H9 (cell line): ENCODE results near the gene TRAIP. TPM values are rescaled to one million over a fixed set of nuclear protein-coding genes. Genes with fewer than 3 reads are reported as not detected.

ENCODE experiments used
- DNase-seq: peaks from one replicate; pipeline ENCODE4 v3.0.0-alpha.2; 2017
- H2AFZ ChIP-seq: one replicate; pipeline ENCODE4 v1.6.1; 2013; ENCODE audit warnings: mild to moderate bottlenecking, low read length, control low read depth, moderate library complexity
- H2AK5ac ChIP-seq: 2 replicates; pipeline ENCODE4 v1.6.1; 2013; ENCODE audit warnings: low read length, control low read depth, mixed read lengths; ENCODE audit not compliant: insufficient read length
- H2BK120ac ChIP-seq: one replicate; pipeline ENCODE4 v1.6.1; 2013; ENCODE audit warnings: low read depth, mild to moderate bottlenecking, low read length, control low read depth, inconsistent platforms; ENCODE audit not compliant: poor library complexity, severe bottlenecking
- H2BK12ac ChIP-seq: 2 replicates; pipeline ENCODE4 v1.6.1; 2013; ENCODE audit warnings: low read length, control low read depth, mixed read lengths, low read depth; ENCODE audit not compliant: insufficient read length
- H2BK15ac ChIP-seq: 2 replicates; pipeline ENCODE4 v1.6.1; 2013; ENCODE audit warnings: low read depth, low read length, control low read depth
- H2BK20ac ChIP-seq: one replicate; pipeline ENCODE4 v1.6.1; 2013; ENCODE audit warnings: low read depth, mild to moderate bottlenecking, low read length, control low read depth, inconsistent platforms; ENCODE audit not compliant: poor library complexity, severe bottlenecking
- H2BK5ac ChIP-seq: 2 replicates; pipeline ENCODE4 v1.6.1; 2013; ENCODE audit warnings: low read length, control low read depth, mixed read lengths; ENCODE audit not compliant: insufficient read length
- H3K14ac ChIP-seq: 2 replicates; pipeline ENCODE4 v1.6.1; 2013; ENCODE audit warnings: low read length, control low read depth; ENCODE audit not compliant: insufficient read depth
- H3K18ac ChIP-seq: 2 replicates; pipeline ENCODE4 v1.6.1; 2013; ENCODE audit warnings: low read depth, mild to moderate bottlenecking, mixed read lengths, low read length, control low read depth; ENCODE audit not compliant: insufficient read length
- H3K23ac ChIP-seq: 2 replicates; pipeline ENCODE4 v1.6.1; 2013; ENCODE audit warnings: low read length, control low read depth, mixed read lengths, low read depth; ENCODE audit not compliant: insufficient read length
- H3K23me2 ChIP-seq: 2 replicates; pipeline ENCODE4 v1.6.1; 2013; ENCODE audit warnings: low read depth, mild to moderate bottlenecking, mixed read lengths, low read length, control low read depth; ENCODE audit not compliant: insufficient read length, poor library complexity, severe bottlenecking
- H3K27ac ChIP-seq: 2 replicates; pipeline ENCODE4 v1.5.1; 2013; ENCODE audit warnings: low read length, control low read depth, mixed read lengths, low read depth; ENCODE audit not compliant: insufficient read length
- H3K27me3 ChIP-seq: 2 replicates; pipeline ENCODE4 v1.6.1; 2013; ENCODE audit warnings: low read length, control low read depth, inconsistent platforms; ENCODE audit not compliant: insufficient read depth
- H3K4ac ChIP-seq: 2 replicates; pipeline ENCODE4 v1.6.1; 2013; ENCODE audit warnings: low read depth, mild to moderate bottlenecking, control low read depth, inconsistent platforms, low read length, moderate library complexity
- H3K4me1 ChIP-seq: 2 replicates; pipeline ENCODE4 v1.6.1; 2013; ENCODE audit warnings: low read length, control low read depth, inconsistent platforms; ENCODE audit not compliant: insufficient read depth
- H3K4me2 ChIP-seq: 2 replicates; pipeline ENCODE4 v1.6.1; 2013; ENCODE audit warnings: low read length, control low read depth, mixed read lengths; ENCODE audit not compliant: insufficient read length, insufficient read depth
- H3K56ac ChIP-seq: 2 replicates; pipeline ENCODE4 v1.6.1; 2013; ENCODE audit warnings: low read depth, mild to moderate bottlenecking, mixed read lengths, low read length, control low read depth; ENCODE audit not compliant: insufficient read length
- H3K79me1 ChIP-seq: 2 replicates; pipeline ENCODE4 v1.6.1; 2013; ENCODE audit warnings: low read depth, mild to moderate bottlenecking, moderate library complexity, low read length, control low read depth, inconsistent platforms; ENCODE audit not compliant: insufficient read depth, poor library complexity, severe bottlenecking
- H3K79me2 ChIP-seq: 2 replicates; pipeline ENCODE4 v1.6.1; 2013; ENCODE audit warnings: low read length, control low read depth, inconsistent platforms; ENCODE audit not compliant: insufficient read depth
- H3K9ac ChIP-seq: 2 replicates; pipeline ENCODE4 v1.6.1; 2013; ENCODE audit warnings: low read length, control low read depth, mixed read lengths; ENCODE audit not compliant: insufficient read length; ENCODE audit errors: extremely low read depth
- H3K9me3 ChIP-seq: one replicate; pipeline ENCODE4 v1.6.1; 2013; ENCODE audit warnings: low read depth, low read length, inconsistent platforms; ENCODE audit not compliant: control insufficient read depth
- H3T11ph ChIP-seq: one replicate; pipeline ENCODE4 v1.6.1; 2013; ENCODE audit warnings: mild to moderate bottlenecking, low read length, control low read depth, inconsistent platforms
- H4K20me1 ChIP-seq: one replicate; pipeline ENCODE4 v1.6.1; 2013; ENCODE audit not compliant: control insufficient read depth, insufficient read length, insufficient read depth
- H4K5ac ChIP-seq: 2 replicates; pipeline ENCODE4 v1.6.1; 2013; ENCODE audit warnings: low read depth, mild to moderate bottlenecking, mixed read lengths, low read length, control low read depth; ENCODE audit not compliant: insufficient read length
- H4K8ac ChIP-seq: replicated peaks from 2 replicates; pipeline ENCODE4 v1.6.1; 2013; ENCODE audit warnings: low read length, control low read depth, mixed read lengths, low read depth; ENCODE audit not compliant: insufficient read length
- H4K91ac ChIP-seq: 2 replicates; pipeline ENCODE4 v1.6.1; 2013; ENCODE audit warnings: low read depth, mild to moderate bottlenecking, moderate library complexity, mixed read lengths, low read length, control low read depth; ENCODE audit not compliant: insufficient read length
- H3K27ac Mint-ChIP-seq, 3 experiments: 2 replicates in 2 of 3; 3 replicates in 1 of 3; pipeline ENCODE4 v1.8.0; 2020 to 2021; ENCODE audit warnings: mixed read lengths in 3 of 3, mild to moderate bottlenecking in 1 of 3, moderate library complexity in 1 of 3
- H3K27me3 Mint-ChIP-seq: 2 replicates; pipeline ENCODE4 v1.8.0; 2021; ENCODE audit warnings: low read depth, mild to moderate bottlenecking, moderate library complexity, mixed read lengths
- H3K36me3 Mint-ChIP-seq, 3 experiments: 2 replicates in 2 of 3; 3 replicates in 1 of 3; pipeline ENCODE4 v1.8.0; 2020 to 2021; ENCODE audit warnings: low read depth in 3 of 3, mixed read lengths in 3 of 3; ENCODE audit not compliant: insufficient read depth in 1 of 3
- H3K4me1 Mint-ChIP-seq, 2 experiments: 2 replicates each; pipeline ENCODE4 v1.8.0; 2020; ENCODE audit warnings: mixed read lengths in 2 of 2
- H3K4me3 Mint-ChIP-seq, 2 experiments: 2 replicates in 1 of 2; 3 replicates in 1 of 2; pipeline ENCODE4 v1.8.0; 2020 to 2021; ENCODE audit warnings: mild to moderate bottlenecking in 2 of 2, mixed read lengths in 2 of 2, moderate library complexity in 1 of 2
- H3K9me3 Mint-ChIP-seq, 2 experiments: 2 replicates in 1 of 2; 3 replicates in 1 of 2; pipeline ENCODE4 v1.8.0; 2020; ENCODE audit warnings: mild to moderate bottlenecking in 2 of 2, mixed read lengths in 2 of 2, moderate library complexity in 1 of 2
- CTCF ChIP-seq: fragments of 200-600 bp; sonication (generic); conservative IDR thresholded peaks from 3 replicates; pipeline ENCODE4 v1.8.0; 2021; ENCODE audit warnings: antibody characterized with exemption, mild to moderate bottlenecking
- WGBS: extraction: QIAGEN DNeasy Blood & Tissue Kit; methylation state at CpG from one replicate; pipeline ENCODE4 v1.1.7; 2013; ENCODE audit warnings: missing lambda C conversion rate, low lambda C conversion rate, mixed read lengths; ENCODE audit not compliant: insufficient read length; ENCODE audit errors: extremely low coverage; 5-methylcytosine and 5-hydroxymethylcytosine counted together
- total RNA-seq: library from RNA; stranded (reverse); gene quantifications from 2 replicates; pipeline ENCODE4 v1.2.1, GENCODE V29; 2021

The TRAIP gene
- total RNA-seq, 1 experiment from 2014 or later: 36.7 TPM

GRCh38 chr3:49804141-49805041, 52.0 kb downstream of the TRAIP start:
- DNase-seq: no peak
- no peak overlapping the region for H2BK5ac ChIP-seq
- no peak overlapping the region for H2BK20ac ChIP-seq
- no peak overlapping the region for H2BK12ac ChIP-seq
- no peak overlapping the region; the same call in 1 of the 2 replicates for H3K14ac ChIP-seq
- no peak overlapping the region for H2BK15ac ChIP-seq
- Mint-ChIP-seq H3K27ac (no peak overlapping the region), H3K9me3 (no peaks in the 10 kb centered on the region), H3K4me1 (peaks cover 31% of the 10 kb centered on the region in 2 experiments), H3K36me3 (no peaks in the 10 kb centered on the region), H3K27me3 (peaks cover 45% of the 10 kb centered on the region), H3K4me3 (peak overlapping the region; percentile 79 to 82; a peak in 4 of 5 replicates)
- no peaks in the 10 kb centered on the region for H3K9me3 ChIP-seq
- no peak overlapping the region for H2BK120ac ChIP-seq
- no peak overlapping the region for H4K8ac ChIP-seq
- no peaks in the 10 kb centered on the region; the same call in 1 of the 2 replicates for H3K27me3 ChIP-seq
- peaks cover 14% of the 10 kb centered on the region for H3K23me2 ChIP-seq
- H3K4me1 ChIP-seq: peaks cover 8% of the 10 kb centered on the region; the same call in 1 of the 2 replicates
- H2AFZ ChIP-seq: no peak overlapping the region
- no peak overlapping the region for H4K5ac ChIP-seq
- H3K56ac ChIP-seq: no peak overlapping the region
- TF ChIP-seq CTCF: no peak
- H4K20me1 ChIP-seq: no peaks in the 10 kb centered on the region
- no peak overlapping the region for H2AK5ac ChIP-seq
- no peak overlapping the region for H3K4me2 ChIP-seq
- H4K91ac ChIP-seq: no peak overlapping the region
- no peak overlapping the region for H3K9ac ChIP-seq
- H3K79me1 ChIP-seq: no peaks in the 10 kb centered on the region
- H3T11ph ChIP-seq: no peak overlapping the region
- no peak overlapping the region for H3K4ac ChIP-seq
- no peaks in the 10 kb centered on the region for H3K79me2 ChIP-seq
- H3K23ac ChIP-seq: no peak overlapping the region
- H3K18ac ChIP-seq: no peak overlapping the region
- no CpG with 5 or more reads among the region's 26 CpGs for WGBS
- no peak overlapping the region for H3K27ac ChIP-seq
